ENCODE results near the gene C10orf90.

C10orf90 gene

DNA sequence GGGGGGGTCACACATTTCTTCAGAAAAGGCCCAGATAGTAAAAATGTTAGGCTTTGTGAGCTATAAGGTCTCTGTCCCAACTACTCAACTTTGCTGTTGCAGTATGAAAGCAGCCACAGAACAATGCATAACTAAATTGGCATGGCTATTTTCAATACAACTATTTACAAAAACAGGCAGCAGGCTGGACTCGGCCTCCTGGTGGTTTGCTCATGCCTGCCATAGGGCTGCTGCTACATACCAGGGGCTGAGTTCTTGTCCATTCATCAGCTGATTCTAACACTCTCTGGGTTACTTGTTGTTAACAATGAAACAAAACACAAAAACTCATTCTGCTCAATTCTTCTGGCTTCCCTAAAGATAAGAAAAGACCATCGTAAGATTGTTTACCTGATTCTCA is 172.8 kb downstream of the C10orf90 start:
- TF ChIP-seq, protein P1, sequence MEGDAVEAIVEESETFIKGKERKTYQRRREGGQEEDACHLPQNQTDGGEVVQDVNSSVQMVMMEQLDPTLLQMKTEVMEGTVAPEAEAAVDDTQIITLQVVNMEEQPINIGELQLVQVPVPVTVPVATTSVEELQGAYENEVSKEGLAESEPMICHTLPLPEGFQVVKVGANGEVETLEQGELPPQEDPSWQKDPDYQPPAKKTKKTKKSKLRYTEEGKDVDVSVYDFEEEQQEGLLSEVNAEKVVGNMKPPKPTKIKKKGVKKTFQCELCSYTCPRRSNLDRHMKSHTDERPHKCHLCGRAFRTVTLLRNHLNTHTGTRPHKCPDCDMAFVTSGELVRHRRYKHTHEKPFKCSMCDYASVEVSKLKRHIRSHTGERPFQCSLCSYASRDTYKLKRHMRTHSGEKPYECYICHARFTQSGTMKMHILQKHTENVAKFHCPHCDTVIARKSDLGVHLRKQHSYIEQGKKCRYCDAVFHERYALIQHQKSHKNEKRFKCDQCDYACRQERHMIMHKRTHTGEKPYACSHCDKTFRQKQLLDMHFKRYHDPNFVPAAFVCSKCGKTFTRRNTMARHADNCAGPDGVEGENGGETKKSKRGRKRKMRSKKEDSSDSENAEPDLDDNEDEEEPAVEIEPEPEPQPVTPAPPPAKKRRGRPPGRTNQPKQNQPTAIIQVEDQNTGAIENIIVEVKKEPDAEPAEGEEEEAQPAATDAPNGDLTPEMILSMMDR (IDR thresholded peaks at IDR 0.05; ENCODE audit: low read depth, low read length) = no peak
- DNase-seq (ENCODE audit: extremely low read depth, low read depth) = no peak

DNA sequence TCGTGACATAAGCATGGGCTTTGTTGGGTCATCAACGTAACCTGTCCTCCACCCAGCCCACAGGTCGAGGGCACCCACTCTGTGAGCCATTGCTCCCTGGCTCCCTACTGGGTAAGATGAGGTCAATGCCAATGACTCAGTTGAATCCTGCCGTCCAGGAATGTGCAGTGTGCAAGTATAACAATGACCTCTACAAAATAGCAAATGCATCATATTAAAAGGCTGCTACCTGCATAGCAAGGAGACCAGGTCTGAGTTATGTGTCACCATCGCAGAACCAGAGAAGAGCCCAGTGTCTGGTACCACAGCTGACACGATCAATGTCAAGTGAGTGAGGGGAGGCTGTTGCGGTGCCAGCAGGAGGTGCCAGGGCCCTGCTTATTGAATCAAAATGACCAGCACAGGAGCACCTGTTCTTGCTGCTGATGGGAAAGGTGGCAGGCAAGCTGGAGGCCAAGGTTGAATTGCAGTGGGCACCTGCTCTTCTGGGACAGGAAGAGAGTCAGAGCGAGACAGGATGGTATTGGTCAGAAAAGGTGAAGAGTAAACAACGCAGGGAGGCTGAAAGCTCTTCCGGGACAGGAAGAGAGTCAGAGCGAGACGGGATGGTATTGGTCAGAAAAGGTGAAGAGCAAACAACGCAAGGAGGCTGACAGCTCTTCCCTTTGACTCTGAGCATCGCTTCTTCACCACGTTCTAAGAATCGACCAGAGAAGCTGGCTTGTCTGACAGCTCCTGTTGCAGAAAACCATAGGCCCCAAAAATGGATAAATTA is 173.5 kb downstream of the C10orf90 start:
- no peak for DNase-seq (ENCODE audit: extremely low read depth, low read depth)
- TF ChIP-seq, protein P1 (IDR thresholded peaks at IDR 0.05; ENCODE audit: low read depth, low read length) = no peak

DNA sequence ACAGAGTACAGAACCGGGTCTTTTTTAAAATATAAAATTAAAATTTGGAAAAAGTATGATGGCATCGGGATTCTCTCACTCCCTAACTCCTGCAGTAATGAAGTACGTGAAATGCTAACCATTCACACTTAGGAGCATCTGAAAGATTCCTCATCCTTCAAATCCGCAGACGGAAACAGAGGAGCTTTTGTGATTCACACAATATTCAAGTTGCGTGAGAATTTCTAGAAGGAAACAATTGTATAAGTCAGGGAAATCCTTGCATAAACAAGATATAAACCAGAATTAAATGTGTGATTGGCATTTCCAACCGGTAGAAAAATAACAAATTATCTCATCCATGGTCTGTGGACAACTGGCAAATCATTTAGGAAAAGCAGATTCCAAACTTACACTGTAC is 179.0 kb downstream of the C10orf90 start:
- TF ChIP-seq, protein P1 (IDR thresholded peaks at IDR 0.05; ENCODE audit: low read depth, low read length) = no peak
- DNase-seq (ENCODE audit: extremely low read depth, low read depth) = no peak

DNA sequence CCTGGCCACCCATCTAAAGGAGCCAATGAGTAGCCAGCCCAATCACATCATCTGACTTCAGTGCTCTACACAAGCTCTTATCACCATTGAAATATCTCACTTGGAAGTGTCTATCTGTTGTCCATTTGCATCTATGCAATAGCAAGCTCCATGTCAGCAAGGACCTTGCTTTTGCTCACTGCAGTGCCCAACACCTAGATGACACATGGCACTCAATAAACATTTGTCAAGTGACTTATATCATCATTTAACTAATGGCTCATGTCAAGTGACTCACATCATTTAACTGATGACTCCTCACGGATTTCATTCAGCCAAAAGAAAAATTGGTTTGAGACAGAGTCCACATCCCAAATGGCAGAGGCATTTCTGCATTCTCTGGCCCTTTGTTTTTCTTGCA is 189.3 kb downstream of the C10orf90 start:
- no peak for DNase-seq (ENCODE audit: extremely low read depth, low read depth)
- TF ChIP-seq, protein P1 (IDR thresholded peaks at IDR 0.05; ENCODE audit: low read depth, low read length) = no peak

DNA sequence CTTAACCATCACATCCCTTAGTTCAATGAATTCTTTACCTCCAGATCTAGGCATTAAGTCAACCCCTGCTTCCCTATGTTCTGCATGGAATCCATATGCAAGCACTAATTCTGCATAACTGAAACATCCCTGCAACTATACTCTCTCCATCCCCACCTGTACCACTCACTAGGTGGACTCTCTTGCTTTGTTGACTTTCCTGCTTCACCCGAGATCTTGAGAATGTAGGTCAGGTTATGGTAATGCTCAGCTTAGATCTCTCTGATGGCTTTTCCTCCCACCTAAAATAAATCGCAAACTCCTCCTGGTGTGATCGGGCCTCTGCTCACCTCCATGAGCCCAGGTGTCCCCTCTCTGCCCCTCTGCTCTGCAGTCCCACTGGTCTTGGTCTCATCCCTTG is 189.8 kb downstream of the C10orf90 start:
- DNase-seq (ENCODE audit: extremely low read depth, low read depth) = no peak
- TF ChIP-seq, protein P1 (IDR thresholded peaks at IDR 0.05; ENCODE audit: low read depth, low read length) = no peak

DNA sequence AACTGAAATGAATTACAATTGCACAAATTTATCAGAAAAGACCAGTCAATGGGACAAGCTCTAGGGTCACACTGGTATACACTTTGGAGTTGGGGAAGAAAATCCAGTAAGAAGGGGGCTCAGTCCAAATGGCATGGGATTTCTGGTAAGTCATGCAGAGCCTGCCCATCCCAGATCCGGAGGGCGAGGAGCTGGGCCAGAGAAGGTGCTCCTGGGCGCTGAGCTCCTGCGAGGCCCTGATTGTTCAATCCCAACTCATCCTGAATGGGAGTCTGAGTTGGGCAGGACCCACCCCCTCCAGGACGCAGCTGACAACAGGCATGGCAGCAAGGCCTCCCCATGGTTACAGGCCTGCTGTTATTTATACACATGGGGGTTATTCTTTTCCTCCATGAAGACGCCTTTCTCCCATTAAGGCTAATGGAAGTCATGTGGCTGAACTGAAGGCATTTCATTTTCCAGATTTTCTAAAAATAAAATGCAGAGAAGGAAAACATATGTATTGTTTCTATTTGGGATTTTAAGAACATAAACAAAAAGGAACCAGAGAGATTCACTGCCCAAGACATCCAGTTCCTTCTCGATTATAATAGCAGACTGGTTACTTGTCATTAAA is 191.1 kb downstream of the C10orf90 start:
- TF ChIP-seq, protein P1 (IDR thresholded peaks at IDR 0.05; ENCODE audit: low read depth, low read length) = no peak
- no peak for DNase-seq (ENCODE audit: extremely low read depth, low read depth)

DNA sequence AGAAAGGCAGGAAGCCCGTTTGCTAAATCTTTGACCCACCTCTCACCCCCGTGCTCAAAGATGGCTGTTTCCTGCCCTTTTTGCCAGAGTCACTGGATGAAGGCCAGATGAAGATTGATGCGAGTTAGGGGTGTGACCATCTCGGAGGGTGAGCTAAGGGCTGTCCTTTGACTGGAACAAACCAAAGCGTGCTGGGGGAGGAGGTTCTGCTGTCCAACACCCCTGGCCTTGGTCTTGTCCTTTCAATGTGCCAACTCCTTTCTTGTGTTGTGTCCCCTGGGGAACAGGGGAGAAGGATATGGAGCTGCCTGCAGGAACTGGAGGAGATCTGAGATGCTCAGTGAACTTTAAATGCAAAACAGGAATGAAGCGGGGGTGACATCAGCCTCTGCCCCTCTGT is 191.9 kb downstream of the C10orf90 start:
- no peak for DNase-seq (ENCODE audit: extremely low read depth, low read depth)
- TF ChIP-seq, protein P1 (IDR thresholded peaks at IDR 0.05; ENCODE audit: low read depth, low read length) = no peak
